IMR-90 (cell line): ENCODE results near the gene TMEM131. TPM values are rescaled to one million over a fixed set of nuclear protein-coding genes. Genes with fewer than 3 reads are reported as not detected.

Experiments
- ATAC-seq: fragments of 200-7000 bp; cut with Tn5 transposase; 2 replicates; pipeline ENCODE4 v1.9.1; 2020; ENCODE audit warnings: low read depth, mild to moderate bottlenecking, moderate library complexity
- BruUV-seq: library from RNA; stranded (reverse); fragments of 400-500 nt; replicated peaks from 2 replicates; lab custom pipeline; 2021; lab: Mats Ljungman, UMichigan
- CTCF ChIA-PET: fragments of 300-600 bp; formaldehyde crosslinking; extraction: SDS; loops from one replicate; lab custom pipeline; 2021; ENCODE audit warnings: antibody characterized with exemption; lab: Yijun Ruan, JAX
- POLR2A ChIA-PET: fragments of 300-600 bp; sonication (Branson Sonifier 250); formaldehyde crosslinking; loops from one replicate; lab custom pipeline; 2022; ENCODE audit warnings: antibody characterized with exemption; ENCODE audit not compliant: unreplicated experiment; lab: Charles Lee
- DNase-seq: peaks from one replicate; pipeline ENCODE4 v3.0.0; 2013
- H2AFZ ChIP-seq: replicated peaks from 2 replicates; pipeline ENCODE3; 2013; ENCODE audit warnings: low read length, mild to moderate bottlenecking; ENCODE audit not compliant: poor library complexity
- H2AK5ac ChIP-seq: 2 replicates; pipeline ENCODE4 v1.6.1; 2013; ENCODE audit warnings: low read depth, low read length, inconsistent platforms
- H2AK9ac ChIP-seq: replicated peaks from 2 replicates; pipeline ENCODE3; 2013; ENCODE audit warnings: mild to moderate bottlenecking, low read depth, low read length, moderate library complexity; ENCODE audit not compliant: poor library complexity
- H2BK120ac ChIP-seq: 2 replicates; pipeline ENCODE4 v1.6.1; 2013; ENCODE audit warnings: low read depth, low read length, inconsistent platforms
- H2BK15ac ChIP-seq: 3 replicates; pipeline ENCODE4 v1.6.1; 2013; ENCODE audit warnings: low read depth, low read length, inconsistent platforms
- H2BK20ac ChIP-seq: 2 replicates; pipeline ENCODE4 v1.6.1; 2013; ENCODE audit warnings: low read depth, mild to moderate bottlenecking, inconsistent platforms, low read length, moderate library complexity
- H2BK5ac ChIP-seq: 2 replicates; pipeline ENCODE4 v1.6.1; 2013; ENCODE audit warnings: mild to moderate bottlenecking, low read depth, low read length, inconsistent platforms; ENCODE audit not compliant: poor library complexity, severe bottlenecking
- H3K14ac ChIP-seq: replicated peaks from 2 replicates; pipeline ENCODE4 v1.6.1; 2013; ENCODE audit warnings: low read depth, low read length, inconsistent platforms
- H3K18ac ChIP-seq: 2 replicates; pipeline ENCODE4 v1.6.1; 2013; ENCODE audit warnings: low read depth, low read length, control low read depth
- H3K23ac ChIP-seq: 2 replicates; pipeline ENCODE4 v1.6.1; 2013; ENCODE audit warnings: low read depth, low read length, inconsistent platforms
- H3K27ac ChIP-seq: 2 replicates; pipeline ENCODE4 v1.5.1; 2013; ENCODE audit warnings: mild to moderate bottlenecking, control low read depth, low read length; ENCODE audit not compliant: insufficient read depth
- H3K27me3 ChIP-seq: 2 replicates; pipeline ENCODE4 v1.6.1; 2013; ENCODE audit warnings: low read length; ENCODE audit not compliant: control insufficient read depth, insufficient read depth
- H3K36me3 ChIP-seq: 2 replicates; pipeline ENCODE4 v1.6.1; 2013; ENCODE audit warnings: low read length, mixed read lengths; ENCODE audit not compliant: control insufficient read depth, insufficient read depth
- H3K4ac ChIP-seq: 2 replicates; pipeline ENCODE4 v1.6.1; 2013; ENCODE audit warnings: low read depth, low read length, inconsistent platforms
- H3K4me1 ChIP-seq: 2 replicates; pipeline ENCODE4 v1.6.1; 2013; ENCODE audit warnings: low read length, mixed read lengths; ENCODE audit not compliant: control insufficient read depth, insufficient read depth
- H3K4me2 ChIP-seq: 2 replicates; pipeline ENCODE4 v1.6.1; 2013; ENCODE audit warnings: low read depth, mild to moderate bottlenecking, control low read depth, low read length, moderate library complexity
- H3K4me3 ChIP-seq: 2 replicates; pipeline ENCODE4 v1.5.1; 2013; ENCODE audit warnings: low read depth, mild to moderate bottlenecking, control low read depth, low read length, moderate library complexity; ENCODE audit not compliant: insufficient read depth
- H3K56ac ChIP-seq: 2 replicates; pipeline ENCODE4 v1.6.1; 2013; ENCODE audit warnings: low read length, inconsistent platforms; ENCODE audit not compliant: insufficient read depth; ENCODE audit errors: extremely low read depth
- H3K79me1 ChIP-seq, 2 experiments: 2 replicates each; pipeline ENCODE4 v1.6.1; 2013; ENCODE audit warnings: low read length in 2 of 2, inconsistent platforms in 1 of 2, low read depth in 1 of 2
- H3K9ac ChIP-seq: 2 replicates; pipeline ENCODE4 v1.6.1; 2013; ENCODE audit warnings: low read depth, low read length, control low read depth
- H3K9me1 ChIP-seq: 2 replicates; pipeline ENCODE4 v1.6.1; 2013; ENCODE audit warnings: low read length, inconsistent platforms; ENCODE audit not compliant: insufficient read depth
- H3K9me3 ChIP-seq: 2 replicates; pipeline ENCODE4 v1.6.1; 2013; ENCODE audit warnings: low read length; ENCODE audit not compliant: control insufficient read depth, insufficient read depth
- H4K20me1 ChIP-seq: 2 replicates; pipeline ENCODE4 v1.6.1; 2013; ENCODE audit warnings: low read length, inconsistent platforms; ENCODE audit not compliant: insufficient read depth
- H4K5ac ChIP-seq: 2 replicates; pipeline ENCODE4 v1.6.1; 2013; ENCODE audit warnings: mild to moderate bottlenecking, low read depth, low read length, control low read depth
- H4K8ac ChIP-seq, 2 experiments: 2 replicates each; pipeline ENCODE4 v1.6.1; 2013; ENCODE audit warnings: low read depth in 2 of 2, low read length in 2 of 2, control low read depth in 1 of 2, inconsistent platforms in 1 of 2
- H4K91ac ChIP-seq: 2 replicates; pipeline ENCODE4 v1.6.1; 2013; ENCODE audit warnings: low read depth, low read length, inconsistent platforms; ENCODE audit not compliant: insufficient read depth
- CEBPB ChIP-seq: IDR thresholded peaks from 2 replicates; pipeline ENCODE4 v1.6.1; 2012; ENCODE audit warnings: low read depth, low read length, improper control_type of control experiment
- WGBS, 2 experiments: methylation state at CpG; one replicate each; pipeline versions ENCODE4 v1.1.5 to v1.1.7; 2013; ENCODE audit warnings: missing lambda C conversion rate in 2 of 2; ENCODE audit not compliant: insufficient read length in 1 of 2; ENCODE audit errors: extremely low coverage in 2 of 2; 5-methylcytosine and 5-hydroxymethylcytosine counted together
- dilution Hi-C: fragments of 300-500 bp; cut with HindIII; formaldehyde crosslinking; loops from one replicate; pipeline ENCODE4 v1.14.3; 2018; ENCODE audit warnings: low sequenced_read_pairs; ENCODE audit not compliant: unreplicated experiment
- in situ Hi-C: fragments of 300-500 bp; cut with MboI; formaldehyde crosslinking; loops from 3 replicates; pipeline ENCODE4 v1.14.3; 2019; ENCODE audit warnings: low sequenced_read_pairs, inconsistent platforms, mixed read lengths
- intact Hi-C: fragments of 100-400 bp; cut with micrococcal nuclease; formaldehyde crosslinking; loops from 2 replicates; pipeline ENCODE4 v1.10.0; 2022
- polyA plus RNA-seq, 3 experiments: library from polyadenylated mRNA; depleted of rRNA; stranded (reverse); fragments of >200 nt; gene quantifications; 2 replicates each; pipeline ENCODE4 v1.2.3, GENCODE V29; 2012; ENCODE audit warnings: low replicate concordance in 1 of 3
- total RNA-seq: library from RNA; depleted of rRNA; stranded (reverse); fragments of >200 nt; gene quantifications from 2 replicates; pipeline ENCODE4 v1.2.3, GENCODE V29; 2012

The TMEM131 gene
- total and polyA plus RNA-seq, 2 of the 4 experiments (the other 2 are of a cell fraction): 13.3 to 14.0 TPM

DNA sequence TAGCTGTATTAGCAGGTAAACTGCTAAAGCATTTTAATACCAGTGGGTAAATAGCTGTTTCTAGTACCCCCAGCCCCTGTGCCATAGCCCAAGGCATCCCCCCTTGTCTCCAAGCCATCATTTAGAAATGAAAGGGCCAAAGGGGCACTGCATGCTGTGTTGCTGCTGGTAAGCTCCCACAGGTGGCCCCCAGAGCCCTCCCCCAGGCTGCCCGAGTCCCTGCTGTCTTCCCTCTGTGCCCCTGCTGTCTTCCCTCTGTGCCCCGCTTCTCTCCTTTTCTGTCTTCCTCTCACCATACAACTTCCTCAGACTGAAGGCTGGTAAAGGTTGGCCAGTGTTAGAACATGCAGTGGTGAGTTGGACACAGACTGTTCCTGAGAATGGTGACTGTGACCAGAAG, 240.3 kb downstream of the TMEM131 start:
- Histone ChIP-seq H2BK120ac (no peak overlapping the region), H2BK5ac (no peak overlapping the region), H2AK9ac (no peak overlapping the region), H3K9me3 (no peaks in the 10 kb centered on the region), H4K5ac (no peak overlapping the region), H2AK5ac (no peak overlapping the region), H4K91ac (no peak overlapping the region), H4K20me1 (no peaks in the 10 kb centered on the region), H3K4me2 (no peak overlapping the region), H3K4ac (no peak overlapping the region), H2AFZ (no peak overlapping the region), H3K36me3 (peaks cover 25% of the 10 kb centered on the region), H2BK20ac (no peak overlapping the region), H3K9ac (no peak overlapping the region), H3K27ac (no peak overlapping the region), H2BK15ac (no peak overlapping the region), H3K4me3 (no peak overlapping the region), H3K18ac (no peak overlapping the region), H3K79me1 (no peaks in the 10 kb centered on the region), H3K9me1 (no peaks in the 10 kb centered on the region; the same call in 1 of the 2 replicates), H3K56ac (no peak overlapping the region), H3K4me1 (peaks cover 7% of the 10 kb centered on the region; the same call in 1 of the 2 replicates), H3K23ac (no peak overlapping the region), H4K8ac (no peak overlapping the region), H3K14ac (no peak overlapping the region), H3K27me3 (no peaks in the 10 kb centered on the region)
- ChIA-PET CTCF (no interaction called here), POLR2A (no interaction called here)
- intact Hi-C loops (no loop called here), dilution Hi-C loops (no loop called here), in situ Hi-C loops (no loop called here)
- ATAC-seq (no peak), DNase-seq (no peak)
- no CpG with 5 or more reads among the region's 2 CpGs for WGBS, 2 experiments
- no peak for TF ChIP-seq CEBPB
- BruUV-seq: no TSS peak
